Activated CD4-positive, alpha-beta T cell treated with anti-CD3 and anti-CD28 coated beads, Interleukin-2, Interleukin-6, amounts not matched to agents 100 ng/mL and 50 ng/mL, durations not matched to agents 16 hours and 8 hours (primary cell): ENCODE measurements around the gene SH3BGRL2.
"Not testable (repeated sequence)": the region's sequence is repeated elsewhere in the genome, so short reads cannot be mapped to it uniquely, and the experiment has no call there.

Experiments used
- DNase-seq: peaks from one replicate; pipeline ENCODE4 v3.0.0-alpha.2; 2020

Gene SH3BGRL2

GRCh38 chr6:79614326-79615305, 16.5 kb upstream of the SH3BGRL2 start:
- DNase-seq, result no peak

- DNase-seq, result no peak
These were observed 13.6 kb upstream of the SH3BGRL2 start for GRCh38 chr6:79617518-79617941.

GRCh38 chr6:79618425-79618824, 12.7 kb upstream of the SH3BGRL2 start:
- DNase-seq, result not testable (repeated sequence)

- DNase-seq, result no peak
These were observed 9.6 kb upstream of the SH3BGRL2 start for GRCh38 chr6:79621579-79621978.

- no peak for DNase-seq
These were observed 8.8 kb upstream of the SH3BGRL2 start for GRCh38 chr6:79622364-79622763.

GRCh38 chr6:79623106-79623505, 8.0 kb upstream of the SH3BGRL2 start:
- DNase-seq, result no peak

GRCh38 chr6:79625746-79626145, 5.4 kb upstream of the SH3BGRL2 start:
- no peak for DNase-seq

GRCh38 chr6:79626811-79627210, 4.3 kb upstream of the SH3BGRL2 start:
- no peak for DNase-seq

GRCh38 chr6:79627422-79627821, 3.7 kb upstream of the SH3BGRL2 start:
- DNase-seq, result no peak

GRCh38 chr6:79628466-79629288, 2.5 kb upstream of the SH3BGRL2 start:
- no peak for DNase-seq

GRCh38 chr6:79630380-79630882, 698 bp upstream of the SH3BGRL2 start:
- no peak for DNase-seq

- no peak for DNase-seq
These were observed 604 bp downstream of the SH3BGRL2 start for GRCh38 chr6:79631693-79632172.

- DNase-seq, result no peak
These were observed 1.5 kb downstream of the SH3BGRL2 start for GRCh38 chr6:79632580-79632979.

GRCh38 chr6:79634491-79635231, 3.5 kb downstream of the SH3BGRL2 start:
- DNase-seq, result no peak

GRCh38 chr6:79635232-79635543, 4.1 kb downstream of the SH3BGRL2 start:
- no peak for DNase-seq

GRCh38 chr6:79636673-79637072, 5.5 kb downstream of the SH3BGRL2 start:
- DNase-seq, result no peak

GRCh38 chr6:79640146-79641111, 9.3 kb downstream of the SH3BGRL2 start:
- no peak for DNase-seq

- no peak for DNase-seq
These were observed 14.9 kb downstream of the SH3BGRL2 start for GRCh38 chr6:79646006-79646405.

- no peak for DNase-seq
These were observed 15.4 kb downstream of the SH3BGRL2 start for GRCh38 chr6:79646561-79646960.

- DNase-seq, result no peak
These were observed 16.6 kb downstream of the SH3BGRL2 start for GRCh38 chr6:79647741-79648140.

- DNase-seq, result no peak
These were observed 17.2 kb downstream of the SH3BGRL2 start for GRCh38 chr6:79648328-79648727.

- DNase-seq, result no peak
These were observed 17.9 kb downstream of the SH3BGRL2 start for GRCh38 chr6:79649016-79649415.
